Caco-2 (cell line): ENCODE results near the gene MAP3K15. TPM values are rescaled to one million over a fixed set of nuclear protein-coding genes. Genes with fewer than 3 reads are reported as not detected.
"Not testable (repeated sequence)": the region's sequence is repeated elsewhere in the genome, so short reads cannot be mapped to it uniquely, and the experiment has no call there.

Experiments
- BruUV-seq: library from RNA; stranded (reverse); fragments of 400-500 nt; replicated peaks from 2 replicates; lab custom pipeline; 2021; lab: Mats Ljungman, UMichigan
- CTCF ChIA-PET: fragments of 300-600 bp; sonication (Branson Sonifier 250); formaldehyde crosslinking; loops from one replicate; lab custom pipeline; 2022; ENCODE audit warnings: antibody characterized with exemption; lab: Charles Lee
- POLR2A ChIA-PET: fragments of 300-600 bp; sonication (Branson Sonifier 250); formaldehyde crosslinking; loops from one replicate; lab custom pipeline; 2022; ENCODE audit warnings: antibody characterized with exemption; lab: Charles Lee
- DNase-seq, 2 experiments: peaks; one replicate each; pipeline versions ENCODE4 v3.0.0 to v3.0.0-alpha.2; 2020 to 2022
- H3K27me3 ChIP-seq: replicated peaks from 2 replicates; pipeline ENCODE4 v1.6.0; 2011; ENCODE audit warnings: low read length; ENCODE audit not compliant: control insufficient read depth, insufficient read depth
- H3K36me3 ChIP-seq: 2 replicates; pipeline ENCODE4 v1.5.1; 2011; ENCODE audit warnings: low read length; ENCODE audit not compliant: control insufficient read depth, insufficient read depth
- H3K4me1 ChIP-seq: fragments of 250-450 bp; sonication (Bioruptor Pico); 2 replicates; pipeline ENCODE4 v1.5.1; 2020; ENCODE audit warnings: mild to moderate bottlenecking
- H3K4me3 ChIP-seq: 2 replicates; pipeline ENCODE4 v1.5.1; 2011; ENCODE audit warnings: low read depth, mild to moderate bottlenecking, control low read depth, low read length
- H3K9me3 ChIP-seq: fragments of 250-450 bp; sonication (Bioruptor Pico); 2 replicates; pipeline ENCODE4 v1.5.1; 2020; ENCODE audit warnings: mild to moderate bottlenecking, moderate library complexity
- H3K27ac Mint-ChIP-seq: one replicate; pipeline ENCODE4 v1.8.0; 2022; ENCODE audit warnings: mixed read lengths; ENCODE audit not compliant: unreplicated experiment
- H3K27me3 Mint-ChIP-seq: one replicate; pipeline ENCODE4 v1.8.0; 2022; ENCODE audit warnings: mixed read lengths; ENCODE audit not compliant: insufficient read depth, unreplicated experiment
- H3K36me3 Mint-ChIP-seq: one replicate; pipeline ENCODE4 v1.8.0; 2022; ENCODE audit warnings: mild to moderate bottlenecking, mixed read lengths; ENCODE audit not compliant: insufficient read depth, unreplicated experiment
- H3K4me1 Mint-ChIP-seq: one replicate; pipeline ENCODE4 v1.8.0; 2022; ENCODE audit warnings: low read depth, mixed read lengths; ENCODE audit not compliant: unreplicated experiment
- H3K4me3 Mint-ChIP-seq: one replicate; pipeline ENCODE4 v1.8.0; 2022; ENCODE audit warnings: mild to moderate bottlenecking, moderate library complexity, mixed read lengths; ENCODE audit not compliant: unreplicated experiment
- H3K9me3 Mint-ChIP-seq: one replicate; pipeline ENCODE4 v1.8.0; 2022; ENCODE audit warnings: mixed read lengths; ENCODE audit not compliant: unreplicated experiment
- CTCF ChIP-seq, 2 experiments: fragments of 200-600 bp in 1 of 2; IDR thresholded peaks; 1 replicate in 1 of 2; 2 replicates in 1 of 2; pipeline versions ENCODE4 v1.5.1 to v1.8.0; 2011 to 2022; ENCODE audit warnings: antibody characterized with exemption in 1 of 2, control low read depth in 1 of 2, inconsistent platforms in 1 of 2, low read depth in 1 of 2, low read length in 1 of 2, mild to moderate bottlenecking in 1 of 2, moderate library complexity in 1 of 2; ENCODE audit not compliant: insufficient read depth in 1 of 2, severe bottlenecking in 1 of 2, unreplicated experiment in 1 of 2
- intact Hi-C: fragments of 100-400 bp; cut with micrococcal nuclease; formaldehyde crosslinking; loops from one replicate; pipeline ENCODE4 v1.10.0; 2022; ENCODE audit not compliant: unreplicated experiment
- total RNA-seq: library from RNA; stranded (reverse); gene quantifications from 2 replicates; pipeline ENCODE4 v1.2.3, GENCODE V29; 2022

The MAP3K15 gene
- total RNA-seq, 1 experiment from 2014 or later: 1.3 TPM

DNA sequence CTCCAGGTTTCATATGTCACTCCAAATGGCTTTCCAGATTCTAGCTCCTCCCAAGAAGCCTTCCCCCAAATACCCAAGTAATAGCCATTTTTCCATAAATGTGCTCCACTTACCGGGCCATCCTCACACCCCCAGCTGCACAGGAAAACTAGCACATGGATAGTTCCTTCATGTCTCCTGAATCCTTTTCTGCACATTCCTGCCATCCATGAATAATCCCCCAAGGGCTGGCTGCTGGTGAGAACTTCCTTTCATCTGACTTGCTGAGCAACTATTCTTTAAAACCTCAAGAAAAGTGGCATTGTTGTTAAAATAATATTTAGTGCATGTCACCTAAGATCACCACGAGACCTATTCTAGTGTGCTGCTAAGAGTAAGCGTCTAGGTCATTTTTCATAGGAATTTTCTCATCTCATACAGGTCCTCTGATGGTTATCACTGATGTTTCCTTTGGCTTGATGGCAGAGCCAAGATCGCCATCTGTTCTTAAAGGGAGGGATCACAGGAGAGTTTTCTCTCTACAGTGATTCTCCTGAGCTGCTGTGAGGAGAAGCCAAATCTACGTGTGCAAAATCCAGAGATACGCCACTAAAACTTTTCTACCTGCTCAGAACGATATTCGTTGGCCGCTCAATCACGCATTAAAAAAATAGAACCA lies 71.3 kb downstream of the MAP3K15 start:
- Histone ChIP-seq H3K27me3 (no peaks in the 10 kb centered on the region), H3K4me3 (no peak overlapping the region), H3K36me3 (no peaks in the 10 kb centered on the region), H3K4me1 (no peaks in the 10 kb centered on the region; the same call in 1 of the 2 replicates), H3K9me3 (no peaks in the 10 kb centered on the region)
- no peak overlapping the region for H3K4me3 Mint-ChIP-seq
- no peaks in the 10 kb centered on the region for H3K9me3 Mint-ChIP-seq
- BruUV-seq: no TSS peak
- no peak for TF ChIP-seq CTCF (IDR thresholded peaks at IDR 0.05; ENCODE audit: insufficient read depth in 1 of 2, low read depth in 1 of 2, low read length in 1 of 2, severe bottlenecking in 1 of 2, unreplicated experiment in 1 of 2)
- POLR2A ChIA-PET: no interaction called here
- no peak overlapping the region for H3K27ac Mint-ChIP-seq
- CTCF ChIA-PET: interaction anchor here (1.4 kb wide), 1 partner anchor 62 kb away, joined by 5 read pairs; no protein-coding TSS in a partner anchor
- H3K36me3 Mint-ChIP-seq: no peaks in the 10 kb centered on the region
- DNase-seq: no peak
- no peaks in the 10 kb centered on the region for H3K27me3 Mint-ChIP-seq
- intact Hi-C loops: loop anchor here (10.0 kb wide), 1 partner anchor 59 kb away; no protein-coding TSS in a partner anchor
- H3K4me1 Mint-ChIP-seq: no peaks in the 10 kb centered on the region

DNA sequence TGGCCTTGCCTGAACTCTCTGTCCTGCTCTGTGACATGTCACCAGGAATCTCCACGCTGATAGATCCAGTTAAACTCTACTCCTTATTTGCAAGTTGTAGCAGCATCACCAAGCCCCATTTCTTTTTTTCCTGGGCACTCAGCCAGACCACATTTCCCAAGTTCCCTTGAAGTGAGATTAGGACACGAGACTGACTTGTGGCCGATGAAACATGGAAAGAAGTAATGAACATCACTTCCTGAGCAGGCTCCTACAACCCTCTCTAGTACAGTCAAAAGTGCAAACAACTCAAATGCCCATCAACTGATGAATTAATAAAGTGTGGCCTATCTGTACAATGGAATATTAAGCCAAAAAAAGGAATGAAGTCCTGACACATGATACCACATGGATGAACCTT lies 74.6 kb downstream of the MAP3K15 start:
- Histone ChIP-seq H3K4me1 (no peaks in the 10 kb centered on the region), H3K36me3 (no peaks in the 10 kb centered on the region), H3K9me3 (no peaks in the 10 kb centered on the region), H3K4me3 (no peak overlapping the region), H3K27me3 (no peaks in the 10 kb centered on the region)
- Mint-ChIP-seq H3K36me3 (no peaks in the 10 kb centered on the region), H3K27me3 (no peaks in the 10 kb centered on the region), H3K9me3 (no peaks in the 10 kb centered on the region), H3K4me1 (no peaks in the 10 kb centered on the region), H3K27ac (no peak overlapping the region), H3K4me3 (no peak overlapping the region)
- no peak for TF ChIP-seq CTCF (IDR thresholded peaks at IDR 0.05; ENCODE audit: insufficient read depth in 1 of 2, low read depth in 1 of 2, low read length in 1 of 2, severe bottlenecking in 1 of 2, unreplicated experiment in 1 of 2)
- POLR2A ChIA-PET: no interaction called here
- intact Hi-C loops: loop anchor here (10.0 kb wide), 1 partner anchor 56 kb away; no protein-coding TSS in a partner anchor
- no peak for DNase-seq
- no TSS peak for BruUV-seq
- CTCF ChIA-PET: no interaction called here

DNA sequence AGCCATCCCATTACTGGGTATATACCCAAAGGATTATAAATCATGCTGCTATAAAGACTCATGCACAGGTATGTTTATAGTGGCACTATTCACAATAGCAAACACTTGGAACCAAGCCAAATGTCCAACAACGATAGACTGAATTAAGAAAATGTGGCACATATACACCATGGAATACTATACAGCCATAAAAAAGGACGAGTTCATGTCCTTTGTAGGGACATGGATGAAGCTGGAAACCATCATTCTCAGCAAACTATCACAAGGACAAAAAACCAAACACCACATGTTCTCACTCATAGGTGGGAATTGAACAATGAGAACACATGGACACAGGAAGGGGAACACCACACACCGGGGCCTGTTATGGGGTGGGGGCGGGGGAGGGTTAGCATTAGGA lies 92.6 kb downstream of the MAP3K15 start:
- H3K4me1 Mint-ChIP-seq, H3K36me3 Mint-ChIP-seq, H3K36me3 ChIP-seq, CTCF ChIA-PET, H3K4me3 Mint-ChIP-seq, POLR2A ChIA-PET, intact Hi-C loops, H3K9me3 Mint-ChIP-seq, BruUV-seq, H3K4me1 ChIP-seq, DNase-seq, H3K27me3 Mint-ChIP-seq, H3K27me3 ChIP-seq, H3K9me3 ChIP-seq, H3K27ac Mint-ChIP-seq, H3K4me3 ChIP-seq: not testable (repeated sequence)
